Right forelimb (tissue), 1 donor: ENCODE measurements around the gene CCDC192.
"Not testable (repeated sequence)": the region's sequence is repeated elsewhere in the genome, so short reads cannot be mapped to it uniquely, and the experiment has no call there.

ENCODE experiments used
- DNase-seq: peaks from one replicate; pipeline ENCODE4 v3.0.0-alpha.2; 2018

Gene CCDC192

DNA sequence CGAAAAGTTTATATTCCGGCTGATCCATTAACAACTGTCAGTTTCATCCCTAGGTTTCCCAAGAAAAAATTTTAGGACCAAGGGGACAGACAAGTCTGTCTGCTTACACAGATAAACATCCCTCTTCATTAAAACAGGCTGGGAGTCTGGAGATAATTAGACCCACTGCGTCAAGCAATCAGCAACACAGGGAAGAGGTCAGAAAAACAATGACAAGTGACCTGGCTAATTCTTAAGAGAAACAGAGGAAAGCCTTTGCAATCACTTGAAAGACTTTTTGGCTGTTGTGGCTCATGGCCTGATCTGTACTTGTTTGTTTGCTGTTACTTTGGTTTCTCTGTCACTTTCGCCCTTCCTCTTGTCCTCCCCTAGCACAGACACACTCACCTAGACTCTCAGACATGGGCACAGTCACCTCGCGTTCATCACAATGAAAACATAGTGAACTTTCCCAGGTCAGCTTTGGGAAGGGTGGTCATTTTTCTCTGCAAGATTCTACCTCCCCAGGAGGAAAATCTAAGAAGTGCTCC is 2.9 kb upstream of the CCDC192 start:
- DNase-seq = no peak

GRCh38 chr5:127702434-127702833 is 757 bp upstream of the CCDC192 start:
- DNase-seq = no peak

GRCh38 chr5:127705120-127705892 is 2.1 kb downstream of the CCDC192 start:
- no peak for DNase-seq

- no peak for DNase-seq
Observed at GRCh38 chr5:127706691-127707090, 3.5 kb downstream of the CCDC192 start.

DNA sequence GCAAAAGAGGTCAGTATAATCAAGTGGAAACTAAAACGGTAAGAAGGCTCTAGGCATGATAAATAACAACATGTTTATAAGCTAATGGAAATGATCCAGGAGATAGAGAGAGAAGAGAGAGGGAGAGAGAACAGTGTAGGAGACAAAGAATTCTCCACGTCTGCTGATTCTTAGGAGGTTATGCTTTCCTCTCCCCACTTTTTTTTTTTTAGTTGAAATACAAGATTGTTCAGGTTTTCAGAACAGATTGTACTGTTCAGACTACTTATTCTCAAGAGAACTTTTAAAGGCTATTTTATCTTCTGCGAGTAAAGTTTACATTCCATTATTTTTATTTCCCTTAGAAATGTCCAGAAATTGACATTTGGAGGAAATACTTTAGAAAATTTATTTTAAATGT is 4.0 kb downstream of the CCDC192 start:
- DNase-seq = no peak

DNA sequence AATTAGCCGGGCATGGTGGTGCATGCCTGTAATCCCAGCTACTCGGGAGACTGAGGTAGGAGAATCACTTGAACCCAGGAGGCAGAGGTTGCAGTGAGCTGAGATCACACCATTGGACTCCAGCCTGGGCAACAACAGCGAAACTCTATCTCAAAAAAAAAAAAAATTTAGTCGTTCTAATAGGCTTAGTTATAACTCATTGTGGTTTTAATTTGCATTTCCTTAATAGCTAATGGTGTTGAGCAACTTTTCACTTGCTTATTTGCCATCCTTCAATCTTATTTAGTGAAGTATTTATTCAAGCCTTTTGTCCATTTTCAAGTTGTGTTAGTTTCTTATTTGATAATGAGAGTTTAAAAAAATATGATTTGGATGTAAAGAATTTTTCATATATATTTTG is 9.9 kb downstream of the CCDC192 start:
- DNase-seq = not testable (repeated sequence)

- no peak for DNase-seq
Observed at GRCh38 chr5:127718181-127718580, 15.0 kb downstream of the CCDC192 start.

GRCh38 chr5:127723571-127723970 is 20.4 kb downstream of the CCDC192 start:
- DNase-seq = no peak

DNA sequence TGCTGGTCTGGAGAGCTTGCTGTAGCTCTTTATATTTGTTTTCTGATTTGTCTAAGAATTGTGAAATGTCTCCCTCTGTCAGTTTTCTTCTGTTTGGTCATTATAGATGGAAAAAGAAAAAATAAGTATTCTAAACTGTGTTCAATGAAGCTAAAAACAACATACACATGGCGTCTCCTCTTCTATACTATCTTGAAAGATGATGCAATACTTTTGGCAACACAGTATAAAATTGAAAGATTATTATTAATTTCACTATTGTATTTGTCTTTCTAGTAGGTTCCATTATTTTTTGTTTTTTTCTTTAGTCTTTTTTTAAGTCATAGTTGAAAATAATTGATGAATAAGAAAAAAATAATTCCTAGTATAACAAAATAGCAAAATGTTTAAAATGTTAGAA is 22.5 kb downstream of the CCDC192 start:
- no peak for DNase-seq

DNA sequence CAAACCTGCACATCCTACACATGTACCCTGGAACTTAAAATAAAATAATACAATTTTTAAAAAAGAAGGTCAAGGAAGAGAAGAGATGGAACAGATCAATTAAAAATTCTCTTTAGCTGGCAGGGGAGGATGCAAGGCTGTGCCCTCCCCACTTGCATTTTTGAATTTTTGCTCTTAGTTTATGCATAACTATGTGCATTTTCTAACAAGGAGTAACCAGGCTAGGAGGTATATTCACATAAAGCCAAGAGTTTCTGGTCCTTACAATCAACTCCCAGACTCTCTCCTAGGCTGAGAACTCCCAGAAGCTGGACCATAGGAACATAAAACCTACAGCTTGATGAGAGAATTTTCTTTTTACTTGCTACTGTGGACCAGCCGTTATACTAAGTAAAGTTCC is 29.8 kb downstream of the CCDC192 start:
- DNase-seq = no peak

- DNase-seq = not testable (repeated sequence)
Observed at GRCh38 chr5:127739348-127739747, 36.2 kb downstream of the CCDC192 start.

DNA sequence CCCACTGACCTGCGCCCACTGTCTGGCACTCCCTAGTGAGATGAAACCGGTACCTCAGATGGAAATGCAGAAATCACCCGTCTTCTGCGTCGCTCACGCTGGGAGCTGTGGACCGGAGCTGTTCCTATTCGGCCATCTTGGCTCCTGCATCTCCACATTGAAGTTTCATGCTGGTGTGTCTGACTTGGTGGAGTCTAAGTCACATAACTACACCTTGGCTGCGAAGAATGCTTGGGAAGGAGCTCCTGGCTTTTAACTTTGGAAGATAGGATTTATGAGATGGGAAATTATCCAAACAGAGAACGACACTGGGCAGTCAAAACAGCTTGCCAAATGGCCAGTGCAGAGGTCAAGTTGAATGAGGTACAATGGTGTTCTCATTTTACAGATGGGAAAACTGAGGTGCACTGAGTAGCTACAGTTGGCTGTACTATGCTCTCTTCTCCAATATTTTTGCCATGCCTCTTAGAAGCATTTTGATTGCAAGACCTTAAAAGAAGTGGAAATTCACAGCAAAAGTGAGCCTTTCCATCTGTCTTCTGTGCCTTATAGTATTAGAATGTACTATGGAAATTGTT is 36.7 kb downstream of the CCDC192 start:
- DNase-seq = no peak

DNA sequence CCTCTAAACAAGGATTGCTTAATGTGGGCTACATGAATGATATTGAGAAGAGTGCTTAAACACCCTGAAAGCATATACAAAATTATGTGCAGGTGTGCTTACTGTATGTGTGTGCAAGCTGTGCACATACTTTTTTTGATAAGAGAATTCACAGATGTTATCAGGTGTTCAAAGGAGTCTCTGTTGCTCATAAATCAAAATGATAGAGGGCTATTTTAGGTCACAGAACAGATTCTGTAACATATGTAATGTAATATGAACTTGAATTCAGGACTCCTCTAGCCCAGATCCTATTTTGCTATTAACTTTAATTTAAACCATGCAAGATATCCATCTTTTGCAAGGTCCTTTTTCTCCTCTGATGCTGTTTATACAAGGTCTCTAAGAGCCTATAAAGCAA is 38.2 kb downstream of the CCDC192 start:
- DNase-seq = no peak

DNA sequence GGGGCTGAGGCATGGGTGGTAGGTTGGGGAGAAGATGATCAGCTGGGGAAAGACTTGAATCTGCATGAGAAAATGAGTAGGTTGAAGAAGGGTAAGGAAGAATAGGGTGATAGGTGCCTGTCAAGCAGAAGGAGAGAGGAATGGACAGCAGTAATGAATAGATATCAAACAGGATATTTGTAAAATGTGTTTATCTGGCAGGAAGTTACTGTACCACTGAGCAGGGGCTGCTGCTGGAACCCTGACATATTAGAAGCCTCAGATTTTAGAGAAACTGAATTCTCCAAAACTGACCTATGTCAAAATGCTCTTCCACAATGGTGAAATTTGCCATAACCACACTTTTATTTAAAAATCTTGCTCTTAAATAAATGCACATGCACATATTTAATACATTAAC is 41.0 kb downstream of the CCDC192 start:
- DNase-seq = no peak

DNA sequence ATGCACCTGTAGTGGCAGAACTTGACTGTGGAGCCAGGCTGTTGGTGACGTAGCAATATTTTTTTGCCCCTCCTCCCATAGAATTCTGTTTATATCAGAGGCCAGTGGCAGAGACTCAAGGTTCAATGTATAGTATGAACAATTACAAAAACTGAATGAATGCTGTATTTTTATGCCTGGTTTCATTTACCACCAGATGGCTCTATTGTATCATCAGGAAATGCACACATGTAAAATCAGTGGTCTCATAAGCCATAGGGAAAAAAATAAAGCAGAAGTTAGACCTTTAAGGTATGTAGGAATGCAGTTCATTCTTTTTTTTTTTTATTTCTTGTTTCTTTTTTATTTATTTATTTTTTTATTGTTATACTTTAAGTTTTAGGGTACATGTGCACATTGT is 43.6 kb downstream of the CCDC192 start:
- DNase-seq = no peak

- not testable (repeated sequence) for DNase-seq
Observed at GRCh38 chr5:127752503-127753265, 49.5 kb downstream of the CCDC192 start.

DNA sequence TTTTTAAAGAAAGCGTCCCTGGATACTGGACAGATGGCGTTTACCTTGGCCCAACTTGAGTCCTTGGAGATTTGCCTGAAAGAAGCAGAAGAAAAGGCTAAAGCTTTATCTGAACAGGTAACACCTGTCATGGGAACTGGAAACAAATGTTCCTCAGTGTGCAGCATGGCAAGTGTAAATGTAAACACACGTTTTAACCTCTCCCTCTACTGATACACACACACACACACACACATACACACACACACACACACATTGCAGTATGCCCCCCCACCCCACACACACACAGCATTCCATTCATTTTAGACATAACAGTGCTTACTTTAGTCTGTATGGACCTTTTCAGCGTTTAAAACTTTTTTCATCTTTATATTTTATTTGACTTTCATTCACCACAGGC is 51.1 kb downstream of the CCDC192 start:
- DNase-seq = no peak

GRCh38 chr5:127754706-127755105 is 51.5 kb downstream of the CCDC192 start:
- DNase-seq = no peak

DNA sequence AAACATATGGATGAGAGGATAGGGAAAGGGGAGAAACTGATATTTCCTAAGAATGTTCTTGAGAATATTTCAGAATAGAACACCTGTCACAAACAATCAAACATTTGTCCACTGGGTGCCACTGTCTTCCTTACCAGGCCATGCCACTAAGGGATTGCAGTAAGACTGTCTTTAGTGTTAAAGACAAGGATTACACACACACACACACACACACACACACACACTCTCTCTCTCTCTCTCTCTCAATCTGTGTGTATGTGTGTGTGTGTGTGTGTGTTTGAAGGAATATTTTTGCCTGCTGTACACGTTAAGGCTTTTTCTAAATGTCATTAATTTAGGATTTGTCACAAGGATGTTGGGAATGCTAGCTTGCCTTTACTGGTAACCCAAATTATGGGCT is 54.4 kb downstream of the CCDC192 start:
- DNase-seq = no peak

DNA sequence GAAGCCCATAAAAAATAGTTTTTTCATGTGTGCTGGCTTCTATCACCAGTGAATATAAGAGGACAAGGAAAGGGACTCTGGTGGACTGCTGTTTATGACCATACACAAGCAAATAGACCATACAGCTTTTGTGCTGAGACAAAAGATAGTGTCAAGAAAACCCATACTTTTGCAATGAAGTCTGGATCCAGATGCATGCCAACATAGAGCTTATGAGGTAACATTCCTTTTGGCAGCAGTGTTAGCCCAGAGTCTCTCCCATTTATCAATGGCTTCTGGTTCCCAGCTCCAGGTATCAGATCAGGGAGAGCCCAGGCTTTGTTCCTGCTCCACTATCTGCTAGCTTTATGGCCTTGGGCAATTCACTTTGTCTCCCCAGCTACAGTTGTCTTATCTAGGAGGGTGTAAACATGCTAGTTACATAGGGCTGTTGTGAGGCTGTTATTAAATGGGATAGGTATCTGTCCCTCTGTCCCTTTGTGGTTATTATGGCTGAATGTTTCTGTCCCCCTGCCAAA is 55.6 kb downstream of the CCDC192 start:
- DNase-seq = no peak

- no peak for DNase-seq
Observed at GRCh38 chr5:127761869-127762268, 58.7 kb downstream of the CCDC192 start.

DNA sequence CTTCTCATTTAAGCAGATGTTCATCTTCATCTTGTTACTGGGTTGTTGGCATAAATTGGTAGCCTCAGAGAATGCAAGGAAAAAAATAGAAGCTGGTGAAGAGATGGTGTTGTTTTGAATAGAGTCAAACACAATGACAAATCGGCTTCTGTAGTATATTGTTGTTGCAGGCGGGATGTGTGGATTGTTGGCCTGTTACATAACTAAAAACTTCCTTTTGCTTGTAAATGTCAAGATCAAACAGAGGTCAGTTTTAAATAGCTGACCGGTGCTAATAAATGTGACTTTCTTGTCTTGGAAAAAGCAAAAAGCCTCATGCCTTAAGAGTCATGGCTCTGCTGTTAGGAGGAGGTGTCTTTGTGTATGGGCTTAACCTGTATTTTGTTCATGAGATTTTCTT is 59.2 kb downstream of the CCDC192 start:
- no peak for DNase-seq

DNA sequence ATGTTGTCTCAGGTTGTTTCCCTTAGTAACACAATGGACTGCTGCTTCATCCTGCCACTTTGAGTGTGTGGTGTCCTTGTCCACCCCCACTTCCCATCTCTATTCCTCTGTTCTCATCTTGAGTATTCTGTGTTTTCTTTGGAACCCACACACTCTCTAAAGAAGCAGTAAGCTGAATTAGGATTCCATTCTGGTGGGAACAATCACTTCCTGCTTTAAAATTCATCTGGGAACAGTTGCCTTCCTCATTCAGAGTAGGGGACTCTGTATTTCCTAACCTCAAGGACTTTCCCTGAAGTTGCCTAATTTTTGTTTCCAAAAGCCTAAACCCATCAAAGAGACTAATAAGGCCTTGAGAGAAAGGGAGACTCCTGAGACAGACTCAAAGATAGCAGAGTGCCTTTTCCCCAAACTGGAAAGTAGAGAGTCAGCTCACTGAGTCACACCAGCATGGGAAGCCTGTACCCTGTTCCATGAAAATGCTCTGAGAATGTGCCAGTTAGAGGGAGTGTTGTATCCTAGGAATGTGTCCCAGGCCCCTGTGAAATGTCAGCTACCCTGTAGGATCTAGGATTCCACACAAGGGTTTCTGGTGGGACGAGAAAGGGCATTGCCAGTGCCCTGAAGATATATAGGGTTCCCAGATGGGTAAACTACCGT is 63.6 kb downstream of the CCDC192 start:
- DNase-seq = no peak
